T-helper 2 cell treated with Interferon-gamma antibody and Interleukin-4, amounts not matched to agents 100 ng/mL and 5 ng/mL, for 36 hours (primary cell): ENCODE data around the gene OSTF1. TPM values are rescaled to one million over a fixed set of nuclear protein-coding genes. Genes with fewer than 3 reads are reported as not detected.

Source experiments
- total RNA-seq: library from RNA; stranded (reverse); gene quantifications from 2 replicates; pipeline ENCODE4 v1.2.3, GENCODE V29; 2022

Gene OSTF1
- total RNA-seq, 1 donor from 2014 or later, result 116 TPM

Other genes with a start within 250 kb of the OSTF1 start
- gene TRPM6, start 200.6 kb upstream of the OSTF1 start, total RNA-seq, result 0.05 TPM in 1 of 2 replicates, not detected in the other
- gene C9orf40, start 135.6 kb upstream of the OSTF1 start, total RNA-seq, result 17.1 and 17.3 TPM in 2 replicates
- gene CARNMT1, start 60.2 kb upstream of the OSTF1 start, total RNA-seq, result 36.6 and 38.7 TPM in 2 replicates
- 15.7 and 16.3 TPM in 2 replicates for gene NMRK1, start 359 bp upstream of the OSTF1 start, total RNA-seq